ENCODE results near the gene UPF3B.
A peak's percentile ranks its signal among the peaks of the same experiment; 100 is the strongest.
"Not testable (repeated sequence)": the region's sequence is repeated elsewhere in the genome, so short reads cannot be mapped to it uniquely, and the experiment has no call there.

UPF3B gene

GRCh38 chrX:119870626-119871131, 17.9 kb upstream of the UPF3B start:
- peak overlapping the region; percentile 81 for H3K4me3 ChIP-seq (ENCODE audit: low read depth, low read length)
- TF ChIP-seq CTCF (IDR thresholded peaks at IDR 0.05; ENCODE audit: control insufficient read depth, extremely low read depth, insufficient read depth), result no peak
- DNase-seq (ENCODE audit: low read depth), result no peak

- no peak for DNase-seq (ENCODE audit: low read depth)
- TF ChIP-seq CTCF (IDR thresholded peaks at IDR 0.05; ENCODE audit: control insufficient read depth, extremely low read depth, insufficient read depth), result no peak
- H3K4me3 ChIP-seq (ENCODE audit: low read depth, low read length), result peak overlapping the region; percentile 90
These were observed 681 bp upstream of the UPF3B start for GRCh38 chrX:119853444-119853843.

- no peak for TF ChIP-seq CTCF (IDR thresholded peaks at IDR 0.05; ENCODE audit: control insufficient read depth, extremely low read depth, insufficient read depth)
- no peak for DNase-seq (ENCODE audit: low read depth)
- H3K4me3 ChIP-seq (ENCODE audit: low read depth, low read length), result no peak overlapping the region
These were observed 18.9 kb downstream of the UPF3B start for GRCh38 chrX:119833905-119834304.

GRCh38 chrX:119828446-119828845, 24.3 kb downstream of the UPF3B start:
- no peak for DNase-seq (ENCODE audit: low read depth)
- no peak for TF ChIP-seq CTCF (IDR thresholded peaks at IDR 0.05; ENCODE audit: control insufficient read depth, extremely low read depth, insufficient read depth)
- no peak overlapping the region for H3K4me3 ChIP-seq (ENCODE audit: low read depth, low read length)

- no peak overlapping the region for H3K4me3 ChIP-seq (ENCODE audit: low read depth, low read length)
- no peak for TF ChIP-seq CTCF (IDR thresholded peaks at IDR 0.05; ENCODE audit: control insufficient read depth, extremely low read depth, insufficient read depth)
- no peak for DNase-seq (ENCODE audit: low read depth)
These were observed 26.3 kb downstream of the UPF3B start for GRCh38 chrX:119826399-119826959.

GRCh38 chrX:119824221-119824620, 28.5 kb downstream of the UPF3B start:
- not testable (repeated sequence) for H3K4me3 ChIP-seq (ENCODE audit: low read depth, low read length); DNase-seq (ENCODE audit: low read depth)

GRCh38 chrX:119821703-119822102, 31.1 kb downstream of the UPF3B start:
- not testable (repeated sequence) for H3K4me3 ChIP-seq (ENCODE audit: low read depth, low read length); DNase-seq (ENCODE audit: low read depth)

- no peak for TF ChIP-seq CTCF (IDR thresholded peaks at IDR 0.05; ENCODE audit: control insufficient read depth, extremely low read depth, insufficient read depth)
- H3K4me3 ChIP-seq (ENCODE audit: low read depth, low read length), result no peak overlapping the region
- no peak for DNase-seq (ENCODE audit: low read depth)
These were observed 35.6 kb downstream of the UPF3B start for GRCh38 chrX:119817130-119817690.

Data from LNCaP clone FGC (cell line).